ENCODE data around the gene ZNF418. TPM values are rescaled to one million over a fixed set of nuclear protein-coding genes. Genes with fewer than 3 reads are reported as not detected.

Gene ZNF418
- total and polyA plus RNA-seq, 4 experiments from 2014 or later, result 1.7 to 9.7 (median 4.9) TPM

GRCh38 chr19:57872450-57872849, 62.8 kb downstream of the ZNF418 start:
- Histone ChIP-seq H3K36me3 (ENCODE audit: insufficient read depth, low read length) (peaks cover 17% of the 10 kb centered on the region), H3K9me3 (ENCODE audit: control insufficient read depth in 1 of 2, low read length in 2 of 2) (peaks cover 5 to 70% of the 10 kb centered on the region in 2 donors), H3K27me3 (ENCODE audit: insufficient read depth, low read length) (no peaks in the 10 kb centered on the region), H3K4me1 (ENCODE audit: insufficient read depth, low read length) (no peaks in the 10 kb centered on the region), H3K27ac (ENCODE audit: low read depth, low read length) (no peak overlapping the region), H3K4me3 (ENCODE audit: low read length in 2 of 2) (no peak overlapping the region)
- ChIA-PET CTCF (ENCODE audit: partially characterized antibody) (no interaction called here), POLR2A (ENCODE audit: partially characterized antibody) (no interaction called here)
- Mint-ChIP-seq H3K36me3 (peaks cover 57 to 62% of the 10 kb centered on the region in 2 donors), H3K4me3 (no peak overlapping the region), H3K4me1 (no peaks in the 10 kb centered on the region), H3K27me3 (no peaks in the 10 kb centered on the region), H3K9me3 (peaks cover 4 to 92% (median 79%) of the 10 kb centered on the region in 8 donors), H3K27ac (no peak overlapping the region)
- DNase-seq, result no peak
- intact Hi-C loops (cut with micrococcal nuclease), result no loop called here

Other genes with a start within 250 kb of the ZNF418 start
- 1 to 10 TPM; 6.7 to 7.2 TPM for gene ZNF154, start 226.2 kb downstream of the ZNF418 start, total RNA-seq
- gene ZNF154, start 226.2 kb downstream of the ZNF418 start, polyA plus RNA-seq, result 1 to 10 TPM in 1 of 2 donors, not detected in 1; 2.4 TPM
- gene ZNF671, start 207.8 kb downstream of the ZNF418 start, total RNA-seq, result 10 to 100 TPM; 32.3 to 33.0 TPM
- 10 to 100 TPM; 18.1 to 24.0 TPM for gene ZNF671, start 207.8 kb downstream of the ZNF418 start, polyA plus RNA-seq
- 10 to 100 TPM; 38.9 to 40.9 TPM for gene ZNF776, start 188.6 kb downstream of the ZNF418 start, total RNA-seq
- 1 to 10 TPM; 3.3 to 5.7 TPM for gene ZNF776, start 188.6 kb downstream of the ZNF418 start, polyA plus RNA-seq
- 10 to 100 TPM; 46.4 to 51.7 TPM for gene ZNF586, start 165.7 kb downstream of the ZNF418 start, total RNA-seq
- 10 to 100 TPM; 15.0 to 23.8 TPM for gene ZNF586, start 165.7 kb downstream of the ZNF418 start, polyA plus RNA-seq
- gene ZNF552, start 120.5 kb downstream of the ZNF418 start, total RNA-seq, result 10 to 100 TPM; 17.9 to 21.0 TPM
- gene ZNF552, start 120.5 kb downstream of the ZNF418 start, polyA plus RNA-seq, result 1 to 10 TPM; 5.5 to 9.3 TPM
- 10 to 100 TPM; 28.4 to 29.0 TPM for gene ZNF587B, start 105.1 kb downstream of the ZNF418 start, total RNA-seq
- 1 to 10 TPM in 1 of 2 donors, under 1 TPM in 1; 0.27 to 2.2 TPM for gene ZNF587B, start 105.1 kb downstream of the ZNF418 start, polyA plus RNA-seq
- 10 to 100 TPM; 58.5 to 62.8 TPM for gene ZNF587, start 85.5 kb downstream of the ZNF418 start, total RNA-seq
- 1 to 10 TPM; 2.7 to 7.8 TPM for gene ZNF587, start 85.5 kb downstream of the ZNF418 start, polyA plus RNA-seq
- 10 to 100 TPM; 32.3 to 35.3 TPM for gene ZNF814, start 46.4 kb downstream of the ZNF418 start, total RNA-seq
- 10 to 100 TPM in 1 of 2 donors, 1 to 10 TPM in 1; 9.3 to 20.0 TPM for gene ZNF814, start 46.4 kb downstream of the ZNF418 start, polyA plus RNA-seq
- 10 to 100 TPM; 48.2 to 49.4 TPM for gene ZNF417, start 18.8 kb downstream of the ZNF418 start, total RNA-seq
- gene ZNF417, start 18.8 kb downstream of the ZNF418 start, polyA plus RNA-seq, result 1 to 10 TPM in 1 of 2 donors, under 1 TPM in 1; 0.87 to 4.8 TPM
- gene ZNF256, start 12.3 kb upstream of the ZNF418 start, total RNA-seq, result 10 to 100 TPM; 12.4 to 13.9 TPM
- 1 to 10 TPM; 5.6 to 6.9 TPM for gene ZNF256, start 12.3 kb upstream of the ZNF418 start, polyA plus RNA-seq
- gene C19orf18, start 39.1 kb upstream of the ZNF418 start, total RNA-seq, result 1 to 10 TPM in 1 of 2 experiments, under 1 TPM in 1; 0.76 to 1.2 TPM
- under 1 TPM in 1 of 2 donors, not detected in 1; 0.22 TPM for gene C19orf18, start 39.1 kb upstream of the ZNF418 start, polyA plus RNA-seq
- gene ZNF606, start 67.4 kb upstream of the ZNF418 start, total RNA-seq, result 10 to 100 TPM; 25.5 to 37.3 TPM
- 1 to 10 TPM; 2.7 to 7.2 TPM for gene ZNF606, start 67.4 kb upstream of the ZNF418 start, polyA plus RNA-seq
- not detected for gene ZSCAN1, start 98.6 kb upstream of the ZNF418 start, total RNA-seq
- not detected for gene ZSCAN1, start 98.6 kb upstream of the ZNF418 start, polyA plus RNA-seq
- under 1 TPM; 0.41 to 0.47 TPM for gene ZNF135, start 123.9 kb upstream of the ZNF418 start, total RNA-seq
- gene ZNF135, start 123.9 kb upstream of the ZNF418 start, polyA plus RNA-seq, result 1 to 10 TPM in 1 of 2 donors, under 1 TPM in 1; 0.44 to 2.0 TPM
- 10 to 100 TPM; 63.2 to 69.1 TPM for gene ZSCAN18, start 162.8 kb upstream of the ZNF418 start, total RNA-seq
- gene ZSCAN18, start 162.8 kb upstream of the ZNF418 start, polyA plus RNA-seq, result 10 to 100 TPM; 15.3 to 16.4 TPM
- 10 to 100 TPM; 14.2 to 17.4 TPM for gene ZNF329, start 215.4 kb upstream of the ZNF418 start, total RNA-seq
- gene ZNF329, start 215.4 kb upstream of the ZNF418 start, polyA plus RNA-seq, result 1 to 10 TPM; 2.9 to 8.0 TPM
- gene ZNF274, start 247.7 kb upstream of the ZNF418 start, total RNA-seq, result 10 to 100 TPM; 76.5 to 77.1 TPM
- gene ZNF274, start 247.7 kb upstream of the ZNF418 start, polyA plus RNA-seq, result 10 to 100 TPM; 26.8 to 35.2 TPM

Measured in CD4-positive, alpha-beta memory T cell (primary cell).